ENCODE results near the gene IL4I1. TPM values are rescaled to one million over a fixed set of nuclear protein-coding genes. Genes with fewer than 3 reads are reported as not detected.

The IL4I1 gene
- total and polyA plus RNA-seq, 4 donors: 0.08 to 0.75 (median 0.23) TPM

DNA sequence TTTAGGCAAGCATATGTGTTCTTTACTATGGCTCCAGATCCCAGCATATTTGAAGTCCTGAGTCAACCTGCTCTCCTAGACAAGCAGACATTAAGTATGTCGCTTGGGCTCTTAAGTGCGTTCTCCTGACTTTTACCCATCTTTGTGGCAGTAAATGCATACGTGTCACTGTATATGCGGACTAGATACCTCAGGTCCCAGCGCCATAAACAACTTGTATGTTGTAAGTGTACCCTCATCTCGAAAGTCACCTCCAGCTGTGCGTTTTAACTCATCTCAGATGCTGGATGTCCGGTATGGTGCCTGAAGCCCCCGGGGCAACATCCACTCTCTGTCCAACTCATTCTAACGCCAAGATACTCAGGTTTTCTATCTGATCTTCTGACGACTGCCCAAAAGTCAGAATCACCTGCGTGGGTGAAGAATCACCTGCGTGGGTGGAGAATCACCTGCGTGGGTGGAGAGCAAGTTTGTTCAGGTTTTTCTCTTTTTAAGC is 44.0 kb downstream of the IL4I1 start (continued):
- TF ChIP-seq, protein P1, sequence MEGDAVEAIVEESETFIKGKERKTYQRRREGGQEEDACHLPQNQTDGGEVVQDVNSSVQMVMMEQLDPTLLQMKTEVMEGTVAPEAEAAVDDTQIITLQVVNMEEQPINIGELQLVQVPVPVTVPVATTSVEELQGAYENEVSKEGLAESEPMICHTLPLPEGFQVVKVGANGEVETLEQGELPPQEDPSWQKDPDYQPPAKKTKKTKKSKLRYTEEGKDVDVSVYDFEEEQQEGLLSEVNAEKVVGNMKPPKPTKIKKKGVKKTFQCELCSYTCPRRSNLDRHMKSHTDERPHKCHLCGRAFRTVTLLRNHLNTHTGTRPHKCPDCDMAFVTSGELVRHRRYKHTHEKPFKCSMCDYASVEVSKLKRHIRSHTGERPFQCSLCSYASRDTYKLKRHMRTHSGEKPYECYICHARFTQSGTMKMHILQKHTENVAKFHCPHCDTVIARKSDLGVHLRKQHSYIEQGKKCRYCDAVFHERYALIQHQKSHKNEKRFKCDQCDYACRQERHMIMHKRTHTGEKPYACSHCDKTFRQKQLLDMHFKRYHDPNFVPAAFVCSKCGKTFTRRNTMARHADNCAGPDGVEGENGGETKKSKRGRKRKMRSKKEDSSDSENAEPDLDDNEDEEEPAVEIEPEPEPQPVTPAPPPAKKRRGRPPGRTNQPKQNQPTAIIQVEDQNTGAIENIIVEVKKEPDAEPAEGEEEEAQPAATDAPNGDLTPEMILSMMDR (IDR thresholded peaks at IDR 0.05; ENCODE audit: low read depth, low read length, missing input control): no peak
- TF ChIP-seq YY1 (IDR thresholded peaks at IDR 0.05) (no peak), SP1 (IDR thresholded peaks at IDR 0.05) (no peak)

GRCh38 chr19:49851456-49852259 is 45.0 kb downstream of the IL4I1 start:
- Histone ChIP-seq H3K9ac (ENCODE audit: low read depth in 1 of 2, low read length in 2 of 2) (no peak overlapping the region), H3K27me3 (ENCODE audit: control insufficient read depth in 4 of 4, insufficient read depth in 4 of 4, low read length in 3 of 4) (no peaks in the 10 kb centered on the region), H3K36me3 (ENCODE audit: control insufficient read depth in 4 of 4, insufficient read depth in 3 of 4, low read depth in 1 of 4, low read length in 3 of 4) (peaks cover 0 to 5% (median 0%) of the 10 kb centered on the region in 4 donors), H3K4me3 (ENCODE audit: low read depth in 1 of 3, low read length in 3 of 3) (peak overlapping the region; percentile 68 to 93 (median 92)), H3K9me3 (ENCODE audit: control insufficient read depth in 4 of 4, low read length in 3 of 4) (no peaks in the 10 kb centered on the region), H3K27ac (ENCODE audit: low read depth in 1 of 2, low read length in 2 of 2) (peak overlapping the region; percentile 99 to 100), H3K4me1 (ENCODE audit: control insufficient read depth in 4 of 4, insufficient read depth in 4 of 4, low read length in 3 of 4) (peaks cover 3 to 19% (median 13%) of the 10 kb centered on the region in 4 donors)
- DNase-seq (ENCODE audit: low spot score): peak; percentile 55
- 2% methylated on average over 78 of the region's 78 CpGs for WGBS
- no peak for TF ChIP-seq HNF4A (conservative IDR thresholded peaks at IDR 0.05)
- no peak for TF ChIP-seq GABPA (IDR thresholded peaks at IDR 0.05 in 1 of 2, conservative IDR thresholded peaks at IDR 0.05 in 1 of 2)
- no peak for TF ChIP-seq SP1 (IDR thresholded peaks at IDR 0.05)
- TF ChIP-seq, protein P2, sequence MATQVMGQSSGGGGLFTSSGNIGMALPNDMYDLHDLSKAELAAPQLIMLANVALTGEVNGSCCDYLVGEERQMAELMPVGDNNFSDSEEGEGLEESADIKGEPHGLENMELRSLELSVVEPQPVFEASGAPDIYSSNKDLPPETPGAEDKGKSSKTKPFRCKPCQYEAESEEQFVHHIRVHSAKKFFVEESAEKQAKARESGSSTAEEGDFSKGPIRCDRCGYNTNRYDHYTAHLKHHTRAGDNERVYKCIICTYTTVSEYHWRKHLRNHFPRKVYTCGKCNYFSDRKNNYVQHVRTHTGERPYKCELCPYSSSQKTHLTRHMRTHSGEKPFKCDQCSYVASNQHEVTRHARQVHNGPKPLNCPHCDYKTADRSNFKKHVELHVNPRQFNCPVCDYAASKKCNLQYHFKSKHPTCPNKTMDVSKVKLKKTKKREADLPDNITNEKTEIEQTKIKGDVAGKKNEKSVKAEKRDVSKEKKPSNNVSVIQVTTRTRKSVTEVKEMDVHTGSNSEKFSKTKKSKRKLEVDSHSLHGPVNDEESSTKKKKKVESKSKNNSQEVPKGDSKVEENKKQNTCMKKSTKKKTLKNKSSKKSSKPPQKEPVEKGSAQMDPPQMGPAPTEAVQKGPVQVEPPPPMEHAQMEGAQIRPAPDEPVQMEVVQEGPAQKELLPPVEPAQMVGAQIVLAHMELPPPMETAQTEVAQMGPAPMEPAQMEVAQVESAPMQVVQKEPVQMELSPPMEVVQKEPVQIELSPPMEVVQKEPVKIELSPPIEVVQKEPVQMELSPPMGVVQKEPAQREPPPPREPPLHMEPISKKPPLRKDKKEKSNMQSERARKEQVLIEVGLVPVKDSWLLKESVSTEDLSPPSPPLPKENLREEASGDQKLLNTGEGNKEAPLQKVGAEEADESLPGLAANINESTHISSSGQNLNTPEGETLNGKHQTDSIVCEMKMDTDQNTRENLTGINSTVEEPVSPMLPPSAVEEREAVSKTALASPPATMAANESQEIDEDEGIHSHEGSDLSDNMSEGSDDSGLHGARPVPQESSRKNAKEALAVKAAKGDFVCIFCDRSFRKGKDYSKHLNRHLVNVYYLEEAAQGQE (IDR thresholded peaks at IDR 0.05): no peak

DNA sequence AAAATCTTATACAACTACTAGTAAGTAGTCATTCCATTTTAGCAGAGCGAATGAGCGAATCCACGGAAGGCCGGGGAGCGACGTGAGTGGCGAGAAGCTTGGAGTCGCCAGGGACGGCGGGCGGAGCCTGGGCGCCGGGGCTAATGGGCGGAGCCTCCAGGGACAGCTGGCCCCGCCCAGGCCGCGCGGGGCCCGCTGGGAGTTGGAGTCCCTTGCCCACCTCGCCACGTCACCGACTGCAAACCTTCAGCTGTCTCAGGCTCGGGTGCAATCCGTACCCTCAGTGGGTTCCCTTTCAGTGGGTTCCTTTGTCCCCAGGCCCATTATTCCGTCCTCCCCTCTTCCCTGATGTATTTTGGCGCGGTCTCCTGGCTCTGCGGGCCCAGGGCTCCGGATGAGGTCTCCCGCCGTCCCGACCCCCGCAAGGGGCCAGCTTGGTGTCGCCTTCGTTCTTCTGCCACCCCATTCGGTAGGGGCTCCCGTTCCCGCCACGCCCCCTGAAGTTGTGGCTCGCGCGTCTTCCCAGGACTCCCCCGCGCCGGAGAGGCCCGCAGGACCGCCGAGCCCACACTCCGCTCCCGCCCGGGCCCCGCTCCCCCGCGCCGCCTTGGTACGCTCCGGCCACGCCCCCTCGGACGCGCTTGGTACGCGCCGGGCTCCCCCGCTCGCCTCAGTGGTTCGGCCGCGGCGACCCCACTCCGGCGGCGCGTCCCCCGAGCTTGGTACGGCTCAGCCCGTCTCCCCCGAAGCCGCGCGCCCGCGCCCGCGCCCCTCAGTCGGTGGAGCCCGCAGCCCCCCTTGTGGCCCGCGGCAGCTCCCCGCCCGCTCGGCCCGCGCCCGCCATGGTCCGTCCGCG is 46.0 kb downstream of the IL4I1 start, which contains the start of gene PTOV1:
Gene PTOV1 (plus strand): TSS at position 673 of the 856 bp plus-strand sequence.
- H3K9me3 ChIP-seq (ENCODE audit: control insufficient read depth in 4 of 4, low read length in 3 of 4): no peaks in the 10 kb centered on the region
- 1% methylated on average over 98 of the region's 98 CpGs for WGBS
- TF ChIP-seq RAD21 (IDR thresholded peaks at IDR 0.05) (peak in 1 of 2 donors; percentile 2), YY1 (IDR thresholded peaks at IDR 0.05) (peak; percentile 45), GABPA (IDR thresholded peaks at IDR 0.05 in 1 of 2, conservative IDR thresholded peaks at IDR 0.05 in 1 of 2) (no peak), ZBTB33 (IDR thresholded peaks at IDR 0.05) (no peak)
- TF ChIP-seq, protein P3, sequence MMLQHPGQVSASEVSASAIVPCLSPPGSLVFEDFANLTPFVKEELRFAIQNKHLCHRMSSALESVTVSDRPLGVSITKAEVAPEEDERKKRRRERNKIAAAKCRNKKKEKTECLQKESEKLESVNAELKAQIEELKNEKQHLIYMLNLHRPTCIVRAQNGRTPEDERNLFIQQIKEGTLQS (IDR thresholded peaks at IDR 0.05): no peak
- peak; percentile 94 for DNase-seq (ENCODE audit: low spot score)
- peak within 1 kb of the TSS; percentile 90 to 93 (median 92) for H3K4me3 ChIP-seq (ENCODE audit: low read depth in 1 of 3, low read length in 3 of 3)
- H3K27me3 ChIP-seq (ENCODE audit: control insufficient read depth in 4 of 4, insufficient read depth in 4 of 4, low read length in 3 of 4): no peaks in the 10 kb centered on the region
- peaks cover 0 to 2% (median 0%) of the 10 kb centered on the region in 4 donors for H3K36me3 ChIP-seq (ENCODE audit: control insufficient read depth in 4 of 4, insufficient read depth in 3 of 4, low read depth in 1 of 4, low read length in 3 of 4)
- H3K4me1 ChIP-seq (ENCODE audit: control insufficient read depth in 4 of 4, insufficient read depth in 4 of 4, low read length in 3 of 4): peaks cover 3 to 19% (median 13%) of the 10 kb centered on the region in 4 donors
- peak within 1 kb of the TSS; percentile 99 to 100 for H3K27ac ChIP-seq (ENCODE audit: low read depth in 1 of 2, low read length in 2 of 2)
- H3K9ac ChIP-seq (ENCODE audit: low read depth in 1 of 2, low read length in 2 of 2): peak within 1 kb of the TSS; percentile 92 to 98

Measured in liver (tissue), 9 donors.